HG03342 (cell line): Measurements from ENCODE around the gene RCAN2.

Experiments
- ATAC-seq: cut with Tn5 transposase; IDR thresholded peaks from one replicate; pipeline ENCODE4 v1.9.1; 2021; ENCODE audit warnings: mild to moderate bottlenecking, moderate library complexity; ENCODE audit not compliant: unreplicated experiment

The RCAN2 gene

GRCh38 chr6:46491628-46492547 lies 639 bp upstream of the RCAN2 start:
- no peak for ATAC-seq

GRCh38 chr6:46490425-46491200 lies 636 bp downstream of the RCAN2 start:
- no peak for ATAC-seq

- no peak for ATAC-seq
These were observed 5.1 kb downstream of the RCAN2 start for GRCh38 chr6:46486181-46486580.

DNA sequence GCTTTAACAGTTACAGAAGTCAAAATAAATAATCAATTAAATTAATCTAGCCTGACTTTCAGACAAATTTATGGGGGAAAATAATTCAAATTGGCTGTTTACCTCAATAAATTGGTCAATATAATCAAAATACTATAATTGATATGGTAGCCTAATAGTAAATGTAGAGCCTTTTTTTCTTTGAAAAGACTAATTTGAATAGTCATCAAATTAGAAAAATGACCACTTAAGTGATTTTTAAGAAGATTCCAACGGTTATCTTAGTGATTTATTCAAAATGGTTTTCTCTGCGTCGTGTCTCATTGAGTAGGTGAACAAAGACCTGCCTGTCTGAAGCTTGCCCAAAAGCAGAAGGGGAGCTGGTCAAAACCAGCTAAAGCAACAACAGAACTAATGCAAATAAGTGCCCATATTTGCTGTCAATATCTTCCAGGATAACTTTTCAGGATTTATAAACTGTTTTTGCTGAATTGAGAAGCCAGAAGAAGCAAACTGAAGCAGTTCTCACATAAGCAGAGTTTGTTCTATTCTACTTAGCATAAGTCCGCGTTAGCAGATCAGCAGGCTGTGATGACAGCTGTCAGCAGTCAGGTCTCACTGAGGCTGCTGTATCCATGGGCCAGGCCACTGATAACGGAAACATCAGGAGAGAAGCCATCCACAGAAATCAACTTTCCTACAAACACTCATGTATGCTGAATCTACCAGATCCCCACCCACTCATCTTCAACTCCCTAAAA lies 7.0 kb downstream of the RCAN2 start:
- ATAC-seq, result no peak

DNA sequence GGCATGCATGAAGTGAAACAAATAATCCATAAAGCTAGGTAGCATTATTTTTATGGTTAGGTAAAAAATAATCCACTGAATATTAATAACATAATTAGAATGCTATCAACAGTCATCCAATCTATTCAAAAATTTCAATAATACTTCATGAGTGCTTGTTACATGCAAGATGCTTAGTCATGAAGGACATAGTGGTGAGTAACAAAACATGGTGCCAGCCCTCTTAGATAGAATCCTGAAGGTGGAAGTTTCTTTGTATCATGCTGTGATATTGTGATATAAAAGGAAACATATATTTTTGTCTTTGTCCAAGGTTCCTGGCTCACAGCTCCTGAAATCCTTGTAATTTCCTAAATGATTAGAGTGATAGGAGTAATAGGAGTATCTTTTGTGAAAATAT lies 14.9 kb downstream of the RCAN2 start:
- ATAC-seq, result no peak

DNA sequence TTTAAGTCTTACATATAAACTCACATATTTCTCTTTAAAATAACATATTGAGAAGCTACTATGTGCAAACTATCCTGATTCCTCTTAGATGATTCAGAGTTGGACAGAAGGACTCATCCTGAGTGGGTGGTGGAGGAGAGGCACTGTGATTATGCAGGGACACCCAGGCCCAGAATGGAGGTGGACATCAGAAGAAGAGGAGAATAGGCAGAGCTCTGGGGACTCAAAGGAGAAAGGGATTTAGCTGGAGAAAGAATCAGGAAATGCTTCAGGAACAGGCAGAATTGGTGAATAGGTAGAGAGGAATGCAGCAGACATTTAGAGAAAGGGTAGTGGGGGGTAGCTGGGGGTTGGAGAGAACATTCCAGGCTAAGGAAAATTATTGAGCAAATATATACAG lies 17.4 kb downstream of the RCAN2 start:
- no peak for ATAC-seq

GRCh38 chr6:46472243-46472642 lies 19.0 kb downstream of the RCAN2 start:
- ATAC-seq, result no peak

DNA sequence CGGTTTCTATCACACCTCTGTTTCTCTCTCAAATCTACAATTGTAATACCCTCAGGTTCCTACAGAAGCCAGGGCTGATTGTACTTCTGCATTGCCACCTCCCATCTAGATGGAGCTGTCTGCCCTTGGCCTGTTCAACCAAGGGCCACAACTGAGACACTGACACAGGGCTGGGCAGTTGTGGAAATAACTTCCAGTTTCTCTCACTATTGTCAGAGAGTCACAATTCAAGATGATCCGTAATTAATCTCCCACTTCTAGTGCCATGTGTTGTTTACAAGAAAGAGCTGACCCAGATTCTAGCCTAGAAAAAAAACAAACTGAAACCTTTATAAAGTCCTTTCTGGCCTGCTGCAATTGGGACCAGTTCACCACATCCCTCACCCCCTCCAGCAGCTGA lies 22.2 kb downstream of the RCAN2 start:
- no peak for ATAC-seq

- no peak for ATAC-seq
These were observed 22.7 kb downstream of the RCAN2 start for GRCh38 chr6:46468403-46469010.

DNA sequence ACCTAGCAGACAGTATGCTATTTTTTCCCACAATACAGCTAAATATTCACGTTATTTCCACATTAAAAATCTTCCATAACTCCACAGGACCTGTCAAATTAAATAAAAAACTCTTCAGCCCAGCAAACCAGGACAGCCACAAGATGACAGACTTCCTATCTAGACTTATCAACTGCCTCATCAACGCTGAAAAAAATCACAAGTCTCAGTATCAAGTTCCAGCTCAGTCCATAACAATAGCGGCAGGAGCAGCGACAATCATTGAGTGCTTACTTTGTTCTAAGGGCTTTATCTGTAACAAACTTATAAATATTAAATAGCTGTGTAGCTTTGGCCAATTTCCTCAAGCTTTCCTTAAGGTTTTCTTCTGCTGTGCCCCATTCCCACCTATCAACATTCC lies 24.7 kb downstream of the RCAN2 start:
- ATAC-seq, result no peak

GRCh38 chr6:46465294-46466165 lies 25.7 kb downstream of the RCAN2 start:
- no peak for ATAC-seq

DNA sequence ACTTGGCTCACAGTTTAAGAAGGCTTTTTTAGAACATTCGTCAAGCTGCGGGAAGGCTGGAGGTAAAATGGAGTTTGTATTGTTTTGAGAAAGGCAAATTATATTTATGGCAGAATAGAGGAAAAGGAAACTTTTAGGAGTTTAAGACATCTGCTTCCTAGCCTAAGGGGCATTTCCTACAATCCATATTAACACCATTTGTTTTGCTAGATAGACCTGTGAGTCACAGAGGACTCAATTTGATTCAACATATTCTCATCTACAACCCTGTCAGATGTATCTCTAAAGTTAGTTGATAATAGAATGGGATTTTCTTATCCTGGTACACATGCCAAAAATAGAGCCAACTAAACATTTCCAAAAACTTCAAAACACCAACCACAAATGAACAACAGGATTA lies 35.0 kb downstream of the RCAN2 start:
- ATAC-seq, result no peak

DNA sequence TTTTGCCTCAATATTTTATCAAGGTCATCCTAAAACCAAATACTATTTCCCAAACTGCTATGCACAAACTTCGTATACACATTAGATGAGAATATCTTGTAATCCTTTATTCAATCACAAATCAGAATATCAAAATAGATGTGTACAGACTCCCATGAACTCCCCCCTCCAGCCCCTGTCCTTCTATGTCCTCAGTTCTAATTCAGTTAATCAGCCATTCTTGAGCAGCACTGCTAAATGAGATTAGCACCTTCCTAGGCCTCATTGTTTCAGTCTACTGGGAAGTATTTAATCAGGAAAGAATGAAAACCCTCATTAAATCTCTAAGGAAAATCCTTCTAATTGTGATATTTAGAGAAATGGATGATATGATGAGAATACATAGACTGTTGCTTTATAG lies 36.6 kb downstream of the RCAN2 start:
- ATAC-seq, result no peak

DNA sequence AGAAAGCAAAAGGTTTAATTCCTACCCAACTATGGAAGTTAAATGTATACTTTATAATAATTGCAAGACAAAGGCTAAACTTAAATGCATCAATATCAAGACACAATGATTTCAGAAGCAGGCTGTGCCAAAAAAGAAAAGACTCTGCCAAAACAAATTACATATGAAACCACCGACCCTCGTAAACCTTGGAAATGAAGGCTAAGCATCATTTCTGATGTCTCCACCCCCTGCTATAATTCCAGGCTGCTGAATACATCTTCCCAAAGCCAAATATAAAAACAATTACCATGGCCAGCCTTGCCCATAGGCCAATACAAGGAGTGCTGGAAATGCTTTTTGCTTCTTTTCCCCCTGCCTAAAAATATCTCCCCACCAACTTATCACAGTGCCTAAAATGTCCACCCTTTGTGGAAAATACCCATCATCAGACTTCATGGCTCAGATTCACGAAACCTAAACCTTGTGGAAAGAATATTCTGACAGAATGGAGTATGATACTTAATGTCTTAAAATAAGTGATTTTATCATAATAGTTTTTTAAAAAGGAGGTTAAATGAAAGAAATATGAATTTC lies 37.4 kb downstream of the RCAN2 start:
- ATAC-seq, result no peak

- ATAC-seq, result no peak
These were observed 38.0 kb downstream of the RCAN2 start for GRCh38 chr6:46453216-46453615.

DNA sequence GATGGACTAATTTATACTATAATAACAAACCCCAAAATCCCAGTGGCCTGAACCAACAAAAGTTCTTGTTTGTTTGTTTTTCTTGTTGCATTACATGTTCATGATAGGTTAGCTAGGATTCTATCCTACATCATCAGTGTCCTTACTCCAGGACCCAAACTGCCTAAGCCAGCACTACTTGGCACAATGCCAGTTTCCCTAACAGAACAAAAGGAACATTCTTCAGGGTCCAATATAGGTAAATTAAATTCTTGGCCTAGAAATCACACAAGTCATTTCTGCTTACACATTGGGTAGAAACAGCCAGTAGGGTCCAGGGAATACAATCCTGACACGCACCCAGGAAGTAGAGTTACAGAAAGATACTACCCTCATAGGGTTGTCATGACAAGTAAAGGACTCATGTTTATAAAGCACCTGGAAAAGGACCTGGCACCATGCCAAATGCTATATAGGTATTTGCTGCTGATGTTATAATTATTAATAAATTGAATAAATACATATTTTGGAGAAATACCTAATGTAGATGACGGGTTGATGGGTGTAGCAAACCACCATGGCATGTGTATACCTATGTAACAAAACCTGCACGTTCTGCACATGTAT lies 38.8 kb downstream of the RCAN2 start:
- no peak for ATAC-seq

DNA sequence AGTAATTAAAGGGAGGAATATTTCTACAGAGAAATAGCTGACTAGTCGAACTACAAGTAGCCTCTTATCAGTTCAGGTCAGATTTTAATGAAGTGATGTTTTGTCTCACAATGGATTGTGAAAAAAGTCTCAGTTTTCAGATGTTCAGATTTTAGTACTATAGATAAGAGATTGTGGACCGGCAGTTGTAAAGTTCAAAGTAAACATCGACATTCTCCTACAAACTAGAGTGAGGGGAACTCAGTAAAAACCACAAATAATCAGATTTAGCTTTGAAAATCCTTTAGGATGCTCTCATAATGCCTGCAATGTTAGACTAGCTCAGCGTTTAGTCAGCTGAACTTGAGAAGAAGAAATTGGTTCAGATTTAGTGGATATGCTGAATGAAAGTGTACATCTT lies 39.9 kb downstream of the RCAN2 start:
- no peak for ATAC-seq

DNA sequence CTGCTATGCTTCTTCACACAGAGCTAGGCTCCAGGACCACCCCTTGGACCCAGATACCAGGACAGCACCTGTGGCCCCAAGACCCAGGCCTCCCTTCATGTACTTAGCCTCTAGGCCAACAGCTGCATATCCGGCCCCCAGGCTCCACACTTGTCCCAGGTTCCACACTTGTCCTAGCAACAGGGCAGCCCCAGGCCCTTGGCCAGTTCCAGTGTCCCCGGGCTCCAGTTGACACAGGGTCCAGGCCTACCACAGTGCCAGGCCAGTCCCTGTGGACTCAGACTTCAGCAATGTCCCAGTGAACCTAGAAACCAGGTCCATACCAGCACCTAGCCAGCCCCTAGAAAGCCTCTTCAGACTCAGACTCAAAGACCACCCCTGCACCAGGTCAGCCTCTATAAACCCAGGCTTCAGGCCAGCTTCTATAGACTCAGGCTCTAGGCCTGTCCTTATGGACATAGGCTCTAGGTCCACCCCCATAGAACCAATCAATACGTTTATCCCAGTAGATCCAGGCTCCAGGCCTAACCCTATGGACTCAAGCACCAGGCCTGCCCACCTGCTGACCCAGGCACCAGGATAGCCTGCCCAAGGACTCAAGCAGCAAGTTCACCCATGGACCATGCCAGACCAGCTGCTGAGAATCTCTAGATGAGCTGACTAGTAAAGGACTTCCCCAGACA lies 46.3 kb downstream of the RCAN2 start:
- no peak for ATAC-seq

DNA sequence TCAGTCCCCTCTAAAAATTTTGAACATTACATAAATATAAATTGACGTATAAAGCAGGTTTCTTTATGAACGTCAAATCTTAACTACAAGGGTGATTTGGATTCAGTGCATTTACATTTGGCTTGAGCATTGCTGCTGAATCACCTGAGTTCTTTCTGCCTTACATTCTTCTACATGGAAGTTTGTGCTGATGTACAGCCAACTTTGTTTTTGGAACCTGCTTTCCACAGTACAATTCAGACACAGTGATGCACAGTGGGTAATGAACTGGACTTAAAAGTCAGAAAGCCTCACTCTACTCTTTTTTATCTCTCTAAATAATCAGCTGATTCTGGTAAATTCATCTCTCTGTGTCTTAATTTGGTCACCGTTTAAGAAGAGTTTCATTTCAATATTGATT lies 47.6 kb downstream of the RCAN2 start:
- no peak for ATAC-seq
